ENCODE measurements around the gene CAV1. TPM values are rescaled to one million over a fixed set of nuclear protein-coding genes. Genes with fewer than 3 reads are reported as not detected.

Gene CAV1
- total RNA-seq, 4 donors from 2014 or later = 52.2 to 73.8 (median 62.2) TPM

DNA sequence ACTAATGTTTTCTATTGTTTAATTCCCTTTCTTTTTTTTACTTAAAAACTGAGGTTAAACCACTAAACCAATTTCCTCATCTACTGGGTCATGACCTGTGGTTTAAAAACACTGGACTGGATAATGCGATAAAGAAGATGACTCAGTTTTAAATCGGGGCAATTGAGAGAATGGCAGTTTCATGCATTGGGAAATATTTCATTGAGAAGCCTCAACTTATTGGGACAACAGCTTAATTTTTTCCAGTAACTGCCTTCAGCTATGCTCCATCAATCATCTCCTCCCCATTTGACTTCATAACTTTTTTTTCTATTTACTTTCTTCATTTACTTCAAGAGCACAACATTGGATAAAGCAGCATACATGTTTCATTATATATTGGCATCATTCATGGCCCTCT lies 85.4 kb downstream of the CAV1 start:
- WGBS, 2 donors (ENCODE audit: low coverage in 1 of 2) = 61 to 77% methylated on average over 2 of the region's 2 CpGs
- Histone ChIP-seq H3K36me3 (no peaks in the 10 kb centered on the region), H3K4me3 (no peak overlapping the region), H3K27ac (no peak overlapping the region), H3K27me3 (peaks cover 15% of the 10 kb centered on the region), H3K4me1 (peaks cover 0 to 7% (median 1%) of the 10 kb centered on the region in 4 donors), H3K9me3 (no peaks in the 10 kb centered on the region)
- intact Hi-C loops (cut with DNase I; ENCODE audit: low total_unique reads) (no loop called here), in situ Hi-C loops (cut with MboI; ENCODE audit: low pct_ligation_motif_present in 1 of 4, low pct_unique_long_range_greater_than_20kb in 1 of 4, low sequenced_read_pairs in 3 of 4) (no loop called here)
- no peak for DNase-seq
- no peak for TF ChIP-seq EP300 (IDR thresholded peaks at IDR 0.05; ENCODE audit: low read depth)

- WGBS, 2 donors (ENCODE audit: low coverage in 1 of 2) = 96 to 100% methylated on average over 2 of the region's 2 CpGs
- H3K36me3 ChIP-seq = no peaks in the 10 kb centered on the region
- TF ChIP-seq, protein P1, sequence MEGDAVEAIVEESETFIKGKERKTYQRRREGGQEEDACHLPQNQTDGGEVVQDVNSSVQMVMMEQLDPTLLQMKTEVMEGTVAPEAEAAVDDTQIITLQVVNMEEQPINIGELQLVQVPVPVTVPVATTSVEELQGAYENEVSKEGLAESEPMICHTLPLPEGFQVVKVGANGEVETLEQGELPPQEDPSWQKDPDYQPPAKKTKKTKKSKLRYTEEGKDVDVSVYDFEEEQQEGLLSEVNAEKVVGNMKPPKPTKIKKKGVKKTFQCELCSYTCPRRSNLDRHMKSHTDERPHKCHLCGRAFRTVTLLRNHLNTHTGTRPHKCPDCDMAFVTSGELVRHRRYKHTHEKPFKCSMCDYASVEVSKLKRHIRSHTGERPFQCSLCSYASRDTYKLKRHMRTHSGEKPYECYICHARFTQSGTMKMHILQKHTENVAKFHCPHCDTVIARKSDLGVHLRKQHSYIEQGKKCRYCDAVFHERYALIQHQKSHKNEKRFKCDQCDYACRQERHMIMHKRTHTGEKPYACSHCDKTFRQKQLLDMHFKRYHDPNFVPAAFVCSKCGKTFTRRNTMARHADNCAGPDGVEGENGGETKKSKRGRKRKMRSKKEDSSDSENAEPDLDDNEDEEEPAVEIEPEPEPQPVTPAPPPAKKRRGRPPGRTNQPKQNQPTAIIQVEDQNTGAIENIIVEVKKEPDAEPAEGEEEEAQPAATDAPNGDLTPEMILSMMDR (IDR thresholded peaks at IDR 0.05) = no peak
- TF ChIP-seq EP300 (IDR thresholded peaks at IDR 0.05; ENCODE audit: low read depth) (no peak), POLR2A (IDR thresholded peaks at IDR 0.05) (no peak), POLR2AphosphoS5 (IDR thresholded peaks at IDR 0.05) (no peak)
These were observed 85.9 kb downstream of the CAV1 start for GRCh38 chr7:116610721-116611120.

More at GRCh38 chr7:116610721-116611120, 85.9 kb downstream of the CAV1 start:
- no peak for DNase-seq
- Histone ChIP-seq H3K4me3 (no peak overlapping the region), H3K4me1 (peaks cover 0 to 7% (median 2%) of the 10 kb centered on the region in 4 donors), H3K27ac (no peak overlapping the region), H3K9me3 (no peaks in the 10 kb centered on the region), H3K27me3 (peaks cover 15% of the 10 kb centered on the region)
- intact Hi-C loops (cut with DNase I; ENCODE audit: low total_unique reads) (no loop called here), in situ Hi-C loops (cut with MboI; ENCODE audit: low pct_ligation_motif_present in 1 of 4, low pct_unique_long_range_greater_than_20kb in 1 of 4, low sequenced_read_pairs in 3 of 4) (no loop called here)

Small RNA genes lying within 50 kb of the gene (small RNA-seq; reads per million reads assigned to genes)
- 0 reads per million in 4 donors for gene AC006159.2

Other genes with a start within 250 kb of the CAV1 start
- gene CAV2, start 25.3 kb upstream of the CAV1 start, total RNA-seq = 10 to 100 TPM in 3 of 4 donors, 1 to 10 TPM in 1; 4.1 to 28.3 (median 13.9) TPM
- 10 to 100 TPM in 3 of 4 donors, 1 to 10 TPM in 1; 6.4 to 35.5 (median 20.3) TPM for gene MET, start 147.2 kb downstream of the CAV1 start, total RNA-seq